Central memory CD8-positive, alpha-beta T cell (primary cell): ENCODE data around the gene OR14J1.
"Not testable (repeated sequence)": the region's sequence is repeated elsewhere in the genome, so short reads cannot be mapped to it uniquely, and the experiment has no call there.

Experiments
- ATAC-seq: fragments of 150-1000 bp; cut with Tn5 transposase; replicated peaks from 2 replicates; pipeline ENCODE4 v1.10.0; 2022; ENCODE audit warnings: mild to moderate bottlenecking, moderate FRiP score, moderate number of reproducible peaks; ENCODE audit not compliant: poor library complexity, severe bottlenecking; ENCODE audit errors: extremely low read depth
- DNase-seq, 2 donors: peaks; one replicate each; pipeline ENCODE4 v3.0.0; 2021; ENCODE audit warnings: low spot score in 2 of 2
- H3K27ac Mint-ChIP-seq: one replicate; pipeline ENCODE4 v1.8.0; 2022; ENCODE audit warnings: low read depth, mild to moderate bottlenecking, moderate library complexity, mixed read lengths
- H3K27me3 Mint-ChIP-seq: one replicate; pipeline ENCODE4 v1.8.0; 2022; ENCODE audit warnings: mixed read lengths
- H3K36me3 Mint-ChIP-seq: one replicate; pipeline ENCODE4 v1.8.0; 2022; ENCODE audit warnings: mild to moderate bottlenecking, moderate library complexity, mixed read lengths; ENCODE audit not compliant: insufficient read depth
- H3K4me1 Mint-ChIP-seq: one replicate; pipeline ENCODE4 v1.8.0; 2022; ENCODE audit warnings: mixed read lengths
- H3K4me3 Mint-ChIP-seq: one replicate; pipeline ENCODE4 v1.8.0; 2022; ENCODE audit warnings: mild to moderate bottlenecking, moderate library complexity, mixed read lengths
- H3K9me3 Mint-ChIP-seq: one replicate; pipeline ENCODE4 v1.8.0; 2022; ENCODE audit warnings: mixed read lengths

OR14J1 gene

DNA sequence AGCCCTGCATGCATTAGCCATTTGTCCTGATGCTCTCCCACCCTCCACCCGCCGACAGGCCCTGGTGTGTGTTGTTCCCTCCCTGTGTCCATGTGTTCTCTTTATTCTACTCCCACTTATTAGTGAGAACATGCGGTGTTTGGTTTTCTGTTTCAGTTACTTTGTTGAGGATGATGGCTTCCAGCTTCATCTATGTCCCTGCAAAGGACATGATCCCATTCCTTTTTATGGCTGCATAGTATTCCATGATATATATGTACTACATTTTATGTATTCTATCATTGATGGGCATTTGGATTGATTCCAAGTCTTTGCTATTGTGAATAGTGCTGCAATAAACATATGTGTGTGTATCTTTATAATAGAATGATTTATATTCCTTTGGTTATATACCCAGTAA lies 47.8 kb downstream of the OR14J1 start:
- H3K36me3 Mint-ChIP-seq, H3K4me1 Mint-ChIP-seq, ATAC-seq, DNase-seq, H3K4me3 Mint-ChIP-seq, H3K27ac Mint-ChIP-seq: not testable (repeated sequence)
- peaks cover 15% of the 10 kb centered on the region for H3K9me3 Mint-ChIP-seq
- peaks cover 72% of the 10 kb centered on the region for H3K27me3 Mint-ChIP-seq

DNA sequence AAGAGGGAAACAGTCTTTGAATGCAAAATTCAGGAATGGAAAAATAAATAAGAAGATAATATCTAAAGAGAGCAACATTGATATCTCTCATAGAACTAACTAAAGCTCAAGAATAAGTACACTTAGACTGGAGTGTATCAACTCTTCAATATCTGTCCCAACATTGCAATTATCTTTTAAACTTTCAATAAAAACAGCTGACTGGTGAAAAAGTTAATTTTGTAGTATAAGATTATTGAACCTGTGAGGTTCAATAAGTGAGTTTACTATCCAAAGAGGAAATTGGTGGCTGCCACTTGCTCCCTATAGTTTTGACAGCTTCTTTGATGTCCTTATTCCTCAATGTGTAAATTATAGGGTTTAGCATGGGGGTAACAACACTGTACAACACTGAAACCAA lies 53.5 kb downstream of the OR14J1 start:
- DNase-seq (no peak), ATAC-seq (no peak)
- H3K27me3 Mint-ChIP-seq, result peaks cover 82% of the 10 kb centered on the region
- H3K4me3 Mint-ChIP-seq, result no peak overlapping the region
- no peaks in the 10 kb centered on the region for H3K4me1 Mint-ChIP-seq
- H3K36me3 Mint-ChIP-seq, result no peaks in the 10 kb centered on the region
- no peak overlapping the region for H3K27ac Mint-ChIP-seq
- H3K9me3 Mint-ChIP-seq, result peaks cover 8% of the 10 kb centered on the region

DNA sequence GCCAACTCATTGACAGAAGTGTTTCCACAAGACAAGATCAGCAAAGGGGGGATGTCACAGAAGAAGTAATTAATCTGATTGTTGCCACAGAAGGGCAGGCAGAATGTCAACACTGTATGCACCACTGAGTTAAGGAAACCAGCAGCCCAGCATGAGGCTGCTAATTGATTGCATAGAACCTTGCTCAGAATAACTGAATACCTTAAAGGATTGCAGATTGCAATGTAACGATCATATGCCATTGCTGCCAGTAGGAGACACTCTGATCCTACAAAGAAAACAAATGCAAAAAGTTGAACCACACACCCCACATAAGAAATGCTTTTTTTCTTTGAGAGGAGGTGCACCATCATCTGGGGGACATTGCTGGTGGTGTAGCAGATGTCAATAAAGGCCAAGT lies 54.1 kb downstream of the OR14J1 start:
- H3K4me1 Mint-ChIP-seq, result no peaks in the 10 kb centered on the region
- no peak overlapping the region for H3K27ac Mint-ChIP-seq
- ATAC-seq, result no peak
- no peak overlapping the region for H3K4me3 Mint-ChIP-seq
- H3K9me3 Mint-ChIP-seq, result peaks cover 7% of the 10 kb centered on the region
- DNase-seq, result no peak
- no peaks in the 10 kb centered on the region for H3K36me3 Mint-ChIP-seq
- peaks cover 82% of the 10 kb centered on the region for H3K27me3 Mint-ChIP-seq
